GM18517 (cell line): Measurements from ENCODE around the gene RIPOR1.
"Not testable (repeated sequence)": the region's sequence is repeated elsewhere in the genome, so short reads cannot be mapped to it uniquely, and the experiment has no call there.

ENCODE experiments used
- ATAC-seq: cut with Tn5 transposase; IDR thresholded peaks from one replicate; pipeline ENCODE4 v1.9.1; 2021; ENCODE audit warnings: mild to moderate bottlenecking, moderate library complexity; ENCODE audit not compliant: unreplicated experiment

Gene RIPOR1

GRCh38 chr16:67528222-67528869, at the start of gene RIPOR1:
Gene RIPOR1 (plus strand): TSS chr16:67528829. CDS start chr16:67538447, 9,618 bp downstream.
- no peak for ATAC-seq

GRCh38 chr16:67480833-67481560, 47.6 kb upstream of the RIPOR1 start, which contains the start of gene ATP6V0D1:
Gene ATP6V0D1 (minus strand): TSS chr16:67481157. CDS start chr16:67481086, 71 bp downstream.
- ATAC-seq = peak; percentile 95

GRCh38 chr16:67481561-67482232, 46.9 kb upstream of the RIPOR1 start:
- ATAC-seq = no peak

- ATAC-seq = no peak
Measured at GRCh38 chr16:67482233-67482924, 46.2 kb upstream of the RIPOR1 start.

- ATAC-seq = no peak
Measured at GRCh38 chr16:67483150-67483549, 45.5 kb upstream of the RIPOR1 start, which contains the start of gene AGRP. Gene AGRP (minus strand): TSS chr16:67483547. CDS start chr16:67483398, 149 bp downstream.

GRCh38 chr16:67483731-67484525, 44.7 kb upstream of the RIPOR1 start:
- ATAC-seq = no peak

- ATAC-seq = no peak
Measured at GRCh38 chr16:67486805-67487204, 41.8 kb upstream of the RIPOR1 start.

- not testable (repeated sequence) for ATAC-seq
Measured at GRCh38 chr16:67487561-67487960, 41.1 kb upstream of the RIPOR1 start.

- ATAC-seq = no peak
Measured at GRCh38 chr16:67489401-67490083, 39.1 kb upstream of the RIPOR1 start.

GRCh38 chr16:67490335-67491096, 38.1 kb upstream of the RIPOR1 start:
- ATAC-seq = no peak

GRCh38 chr16:67499106-67499505, 29.5 kb upstream of the RIPOR1 start:
- ATAC-seq = no peak

- ATAC-seq = no peak
Measured at GRCh38 chr16:67504031-67505021, 24.3 kb upstream of the RIPOR1 start.

- no peak for ATAC-seq
Measured at GRCh38 chr16:67506468-67506867, 22.2 kb upstream of the RIPOR1 start.

- no peak for ATAC-seq
Measured at GRCh38 chr16:67509016-67509415, 19.6 kb upstream of the RIPOR1 start.

GRCh38 chr16:67513892-67514291, 14.7 kb upstream of the RIPOR1 start:
- not testable (repeated sequence) for ATAC-seq

- peak; percentile 46 for ATAC-seq
Measured at GRCh38 chr16:67514382-67514828, 14.2 kb upstream of the RIPOR1 start.

- no peak for ATAC-seq
Measured at GRCh38 chr16:67516296-67517154, 12.1 kb upstream of the RIPOR1 start.
